Caco-2 (cell line): ENCODE results near the gene TUBB2B. TPM values are rescaled to one million over a fixed set of nuclear protein-coding genes. Genes with fewer than 3 reads are reported as not detected.

Experiments
- BruUV-seq: library from RNA; stranded (reverse); fragments of 400-500 nt; replicated peaks from 2 replicates; lab custom pipeline; 2021; lab: Mats Ljungman, UMichigan
- CTCF ChIA-PET: fragments of 300-600 bp; sonication (Branson Sonifier 250); formaldehyde crosslinking; loops from one replicate; lab custom pipeline; 2022; ENCODE audit warnings: antibody characterized with exemption; lab: Charles Lee
- POLR2A ChIA-PET: fragments of 300-600 bp; sonication (Branson Sonifier 250); formaldehyde crosslinking; loops from one replicate; lab custom pipeline; 2022; ENCODE audit warnings: antibody characterized with exemption; lab: Charles Lee
- DNase-seq, 2 experiments: peaks; one replicate each; pipeline versions ENCODE4 v3.0.0 to v3.0.0-alpha.2; 2020 to 2022
- H3K27me3 ChIP-seq: replicated peaks from 2 replicates; pipeline ENCODE4 v1.6.0; 2011; ENCODE audit warnings: low read length; ENCODE audit not compliant: control insufficient read depth, insufficient read depth
- H3K36me3 ChIP-seq: 2 replicates; pipeline ENCODE4 v1.5.1; 2011; ENCODE audit warnings: low read length; ENCODE audit not compliant: control insufficient read depth, insufficient read depth
- H3K4me1 ChIP-seq: fragments of 250-450 bp; sonication (Bioruptor Pico); 2 replicates; pipeline ENCODE4 v1.5.1; 2020; ENCODE audit warnings: mild to moderate bottlenecking
- H3K4me3 ChIP-seq: 2 replicates; pipeline ENCODE4 v1.5.1; 2011; ENCODE audit warnings: low read depth, mild to moderate bottlenecking, control low read depth, low read length
- H3K9me3 ChIP-seq: fragments of 250-450 bp; sonication (Bioruptor Pico); 2 replicates; pipeline ENCODE4 v1.5.1; 2020; ENCODE audit warnings: mild to moderate bottlenecking, moderate library complexity
- H3K27ac Mint-ChIP-seq: one replicate; pipeline ENCODE4 v1.8.0; 2022; ENCODE audit warnings: mixed read lengths; ENCODE audit not compliant: unreplicated experiment
- H3K27me3 Mint-ChIP-seq: one replicate; pipeline ENCODE4 v1.8.0; 2022; ENCODE audit warnings: mixed read lengths; ENCODE audit not compliant: insufficient read depth, unreplicated experiment
- H3K36me3 Mint-ChIP-seq: one replicate; pipeline ENCODE4 v1.8.0; 2022; ENCODE audit warnings: mild to moderate bottlenecking, mixed read lengths; ENCODE audit not compliant: insufficient read depth, unreplicated experiment
- H3K4me1 Mint-ChIP-seq: one replicate; pipeline ENCODE4 v1.8.0; 2022; ENCODE audit warnings: low read depth, mixed read lengths; ENCODE audit not compliant: unreplicated experiment
- H3K4me3 Mint-ChIP-seq: one replicate; pipeline ENCODE4 v1.8.0; 2022; ENCODE audit warnings: mild to moderate bottlenecking, moderate library complexity, mixed read lengths; ENCODE audit not compliant: unreplicated experiment
- H3K9me3 Mint-ChIP-seq: one replicate; pipeline ENCODE4 v1.8.0; 2022; ENCODE audit warnings: mixed read lengths; ENCODE audit not compliant: unreplicated experiment
- CTCF ChIP-seq, 2 experiments: fragments of 200-600 bp in 1 of 2; IDR thresholded peaks; 1 replicate in 1 of 2; 2 replicates in 1 of 2; pipeline versions ENCODE4 v1.5.1 to v1.8.0; 2011 to 2022; ENCODE audit warnings: antibody characterized with exemption in 1 of 2, control low read depth in 1 of 2, inconsistent platforms in 1 of 2, low read depth in 1 of 2, low read length in 1 of 2, mild to moderate bottlenecking in 1 of 2, moderate library complexity in 1 of 2; ENCODE audit not compliant: insufficient read depth in 1 of 2, severe bottlenecking in 1 of 2, unreplicated experiment in 1 of 2
- intact Hi-C: fragments of 100-400 bp; cut with micrococcal nuclease; formaldehyde crosslinking; loops from one replicate; pipeline ENCODE4 v1.10.0; 2022; ENCODE audit not compliant: unreplicated experiment
- total RNA-seq: library from RNA; stranded (reverse); gene quantifications from 2 replicates; pipeline ENCODE4 v1.2.3, GENCODE V29; 2022

The TUBB2B gene
- total RNA-seq, 1 experiment from 2014 or later: 150 TPM

- ChIA-PET POLR2A (no interaction called here), CTCF (no interaction called here)
- DNase-seq: peak in 1 of 2 experiments; percentile 44
- no peak overlapping the region for H3K27ac Mint-ChIP-seq
- no peaks in the 10 kb centered on the region for H3K36me3 Mint-ChIP-seq
- peaks cover 8% of the 10 kb centered on the region for H3K4me1 Mint-ChIP-seq
- H3K27me3 Mint-ChIP-seq: no peaks in the 10 kb centered on the region
- Histone ChIP-seq H3K36me3 (no peaks in the 10 kb centered on the region), H3K27me3 (no peaks in the 10 kb centered on the region), H3K4me3 (no peak overlapping the region), H3K4me1 (peaks cover 14% of the 10 kb centered on the region), H3K9me3 (no peaks in the 10 kb centered on the region)
- TF ChIP-seq CTCF (IDR thresholded peaks at IDR 0.05; ENCODE audit: insufficient read depth in 1 of 2, low read depth in 1 of 2, low read length in 1 of 2, severe bottlenecking in 1 of 2, unreplicated experiment in 1 of 2): no peak
- intact Hi-C loops: no loop called here
- no TSS peak for BruUV-seq
- no peaks in the 10 kb centered on the region for H3K9me3 Mint-ChIP-seq
- no peak overlapping the region for H3K4me3 Mint-ChIP-seq
Observed at GRCh38 chr6:3176562-3177355, 50.7 kb downstream of the TUBB2B start.

GRCh38 chr6:3175715-3176402 lies 51.6 kb downstream of the TUBB2B start:
- Histone ChIP-seq H3K4me1 (peaks cover 14% of the 10 kb centered on the region), H3K4me3 (no peak overlapping the region), H3K27me3 (no peaks in the 10 kb centered on the region), H3K36me3 (no peaks in the 10 kb centered on the region), H3K9me3 (no peaks in the 10 kb centered on the region)
- no peak for DNase-seq
- Mint-ChIP-seq H3K4me1 (peaks cover 8% of the 10 kb centered on the region), H3K27ac (peak overlapping the region; percentile 15), H3K36me3 (no peaks in the 10 kb centered on the region), H3K9me3 (no peaks in the 10 kb centered on the region), H3K27me3 (no peaks in the 10 kb centered on the region), H3K4me3 (no peak overlapping the region)
- TF ChIP-seq CTCF (IDR thresholded peaks at IDR 0.05; ENCODE audit: insufficient read depth in 1 of 2, low read depth in 1 of 2, low read length in 1 of 2, severe bottlenecking in 1 of 2, unreplicated experiment in 1 of 2): no peak
- POLR2A ChIA-PET: no interaction called here
- CTCF ChIA-PET: no interaction called here
- no TSS peak for BruUV-seq
- intact Hi-C loops: no loop called here

Other genes starting within 250 kb of the TUBB2B start
- 35.8 and 37.2 TPM in 2 replicates for gene NQO2, start 227.8 kb downstream of the TUBB2B start, total RNA-seq
- 15.5 and 15.6 TPM in 2 replicates for gene RIPK1, start 159.2 kb downstream of the TUBB2B start, total RNA-seq
- 29.5 and 31.5 TPM in 2 replicates for gene BPHL, start 108.9 kb downstream of the TUBB2B start, total RNA-seq
- 89.8 and 90.7 TPM in 2 replicates for gene TUBB2A, start 70.1 kb downstream of the TUBB2B start, total RNA-seq
- gene PSMG4, start 31.3 kb upstream of the TUBB2B start, total RNA-seq: 20.9 and 21.3 TPM in 2 replicates
- gene SLC22A23, start 229.4 kb upstream of the TUBB2B start, total RNA-seq: 44.9 and 45.5 TPM in 2 replicates